A673 (cell line): ENCODE measurements around the gene ZHX3.

Source experiments
- EZH2 ChIP-seq: fragments of 200-600 bp; sonication (generic); IDR thresholded peaks from 2 replicates; pipeline ENCODE4 v1.6.1; 2017; ENCODE audit warnings: borderline replicate concordance, low read depth, mild to moderate bottlenecking, mixed read lengths, antibody characterized with exemption, low read length; ENCODE audit not compliant: poor library complexity, severe bottlenecking
- TF ChIP-seq, protein P1 (sequence below): fragments of 300-800, 200-600 bp; sonication (generic); conservative IDR thresholded peaks from 2 replicates; pipeline ENCODE4 v1.5.1; 2017; ENCODE audit warnings: low read depth, mild to moderate bottlenecking, antibody characterized with exemption, low read length, moderate library complexity, mixed read lengths

DNA sequence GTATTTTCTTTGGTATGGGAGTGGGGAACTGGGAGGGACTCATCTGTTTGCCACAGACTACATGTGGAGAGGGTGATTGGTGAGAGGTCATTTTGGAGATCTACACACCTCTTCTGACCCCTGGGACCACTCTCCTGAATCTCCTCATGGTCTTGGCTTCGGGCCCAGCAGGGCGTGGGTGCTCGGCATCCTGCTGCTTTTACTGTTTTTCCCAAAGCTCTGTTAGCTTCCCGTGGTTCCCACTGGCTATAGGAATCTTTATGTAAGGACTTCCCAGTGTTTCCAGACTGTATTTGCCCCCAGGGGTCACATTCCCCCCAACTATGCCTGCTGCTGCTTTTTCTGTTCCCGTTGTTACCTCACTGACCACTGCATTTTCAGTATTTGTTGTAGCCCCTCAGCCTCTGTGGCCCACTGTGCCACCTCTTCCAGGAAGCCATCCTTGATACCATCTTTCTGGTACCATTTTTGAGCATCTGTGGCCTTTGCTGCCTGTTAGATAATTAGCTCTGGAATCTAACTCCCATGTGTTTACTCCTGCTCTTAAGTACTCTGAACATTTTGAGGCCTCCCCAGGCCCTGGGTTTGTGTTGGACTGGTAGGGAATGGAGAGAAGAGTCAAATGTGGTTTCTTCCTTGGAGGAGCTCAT lies 165.3 kb downstream of the ZHX3 start:
- no peak for TF ChIP-seq EZH2
- TF ChIP-seq, protein P1, sequence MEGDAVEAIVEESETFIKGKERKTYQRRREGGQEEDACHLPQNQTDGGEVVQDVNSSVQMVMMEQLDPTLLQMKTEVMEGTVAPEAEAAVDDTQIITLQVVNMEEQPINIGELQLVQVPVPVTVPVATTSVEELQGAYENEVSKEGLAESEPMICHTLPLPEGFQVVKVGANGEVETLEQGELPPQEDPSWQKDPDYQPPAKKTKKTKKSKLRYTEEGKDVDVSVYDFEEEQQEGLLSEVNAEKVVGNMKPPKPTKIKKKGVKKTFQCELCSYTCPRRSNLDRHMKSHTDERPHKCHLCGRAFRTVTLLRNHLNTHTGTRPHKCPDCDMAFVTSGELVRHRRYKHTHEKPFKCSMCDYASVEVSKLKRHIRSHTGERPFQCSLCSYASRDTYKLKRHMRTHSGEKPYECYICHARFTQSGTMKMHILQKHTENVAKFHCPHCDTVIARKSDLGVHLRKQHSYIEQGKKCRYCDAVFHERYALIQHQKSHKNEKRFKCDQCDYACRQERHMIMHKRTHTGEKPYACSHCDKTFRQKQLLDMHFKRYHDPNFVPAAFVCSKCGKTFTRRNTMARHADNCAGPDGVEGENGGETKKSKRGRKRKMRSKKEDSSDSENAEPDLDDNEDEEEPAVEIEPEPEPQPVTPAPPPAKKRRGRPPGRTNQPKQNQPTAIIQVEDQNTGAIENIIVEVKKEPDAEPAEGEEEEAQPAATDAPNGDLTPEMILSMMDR, result no peak
